Activated naive CD8-positive, alpha-beta T cell treated with anti-CD3 and anti-CD28 coated beads, Interleukin-2, amount 10 ng/mL, durations not matched to agents 7 days and 5 days (primary cell): Measurements from ENCODE around the gene AURKB. TPM values are rescaled to one million over a fixed set of nuclear protein-coding genes. Genes with fewer than 3 reads are reported as not detected.

Experiments used
- ATAC-seq: fragments of 150-1000 bp; cut with Tn5 transposase; one replicate; pipeline ENCODE4 v1.10.0; 2021; ENCODE audit warnings: low read depth, moderate library complexity
- POLR2A ChIA-PET: fragments of 350-600 bp; sonication (Branson Sonifier 250); formaldehyde crosslinking; loops from one replicate; lab custom pipeline; 2021; ENCODE audit warnings: antibody characterized with exemption; lab: Charles Lee
- DNase-seq: peaks from one replicate; pipeline ENCODE4 v3.0.0; 2021
- H3K27ac Mint-ChIP-seq: one replicate; pipeline ENCODE4 v1.8.0; 2022; ENCODE audit warnings: mild to moderate bottlenecking, mixed read lengths
- H3K27me3 Mint-ChIP-seq: one replicate; pipeline ENCODE4 v1.8.0; 2022; ENCODE audit warnings: mild to moderate bottlenecking, moderate library complexity, mixed read lengths
- H3K36me3 Mint-ChIP-seq: one replicate; pipeline ENCODE4 v1.8.0; 2021; ENCODE audit warnings: mild to moderate bottlenecking, mixed read lengths
- H3K4me1 Mint-ChIP-seq: one replicate; pipeline ENCODE4 v1.8.0; 2021; ENCODE audit warnings: mixed read lengths
- H3K4me3 Mint-ChIP-seq: one replicate; pipeline ENCODE4 v1.8.0; 2022; ENCODE audit warnings: mild to moderate bottlenecking, moderate library complexity, mixed read lengths
- H3K9me3 Mint-ChIP-seq: one replicate; pipeline ENCODE4 v1.8.0; 2021; ENCODE audit warnings: mixed read lengths
- total RNA-seq, 2 experiments: library from RNA; stranded (reverse); gene quantifications; one replicate each; pipeline ENCODE4 v1.2.3, GENCODE V29; 2021

The AURKB gene
- total RNA-seq, 2 experiments from 2014 or later, result 128 to 152 TPM

GRCh38 chr17:8161289-8162232 is 48.8 kb downstream of the AURKB start:
- POLR2A ChIA-PET, result interaction anchor here (0.6 to 14.8 kb wide), 4 partner anchors 9 to 18 kb away, joined by 3 to 384 read pairs (median 4); partner anchors contain the start of gene PER1
- H3K36me3 Mint-ChIP-seq, result peaks cover 23% of the 10 kb centered on the region
- H3K4me3 Mint-ChIP-seq, result peak overlapping the region; percentile 87
- no peaks in the 10 kb centered on the region for H3K27me3 Mint-ChIP-seq
- H3K9me3 Mint-ChIP-seq, result no peaks in the 10 kb centered on the region
- DNase-seq (no peak), ATAC-seq (no peak)
- peaks cover 45% of the 10 kb centered on the region for H3K4me1 Mint-ChIP-seq
- H3K27ac Mint-ChIP-seq, result peak overlapping the region; percentile 86

GRCh38 chr17:8160741-8161221 is 49.6 kb downstream of the AURKB start:
- H3K4me1 Mint-ChIP-seq, result peaks cover 45% of the 10 kb centered on the region
- H3K36me3 Mint-ChIP-seq, result peaks cover 23% of the 10 kb centered on the region
- H3K27me3 Mint-ChIP-seq, result no peaks in the 10 kb centered on the region
- DNase-seq (no peak), ATAC-seq (no peak)
- POLR2A ChIA-PET, result interaction anchor here (1.3 to 14.8 kb wide), 3 partner anchors 8 to 11 kb away, joined by 3 to 384 read pairs (median 4); partner anchors contain the start of gene PER1
- peak overlapping the region; percentile 86 for H3K27ac Mint-ChIP-seq
- H3K9me3 Mint-ChIP-seq, result no peaks in the 10 kb centered on the region
- H3K4me3 Mint-ChIP-seq, result peak overlapping the region; percentile 87

- Mint-ChIP-seq H3K27ac (peak overlapping the region; percentile 86), H3K27me3 (no peaks in the 10 kb centered on the region), H3K4me1 (peaks cover 49% of the 10 kb centered on the region), H3K36me3 (peaks cover 23% of the 10 kb centered on the region), H3K9me3 (no peaks in the 10 kb centered on the region), H3K4me3 (peak overlapping the region; percentile 87)
- POLR2A ChIA-PET, result interaction anchor here (1.2 to 14.8 kb wide), 2 partner anchors 12 to 22 kb away, joined by 4 to 384 read pairs; no protein-coding TSS in a partner anchor
- ATAC-seq (no peak), DNase-seq (no peak)
Observed at GRCh38 chr17:8160224-8160577, 50.2 kb downstream of the AURKB start.

- peaks cover 49% of the 10 kb centered on the region for H3K4me1 Mint-ChIP-seq
- POLR2A ChIA-PET, result interaction anchor here (1.2 to 14.8 kb wide), 4 partner anchors 12 to 88 kb away, joined by 4 to 384 read pairs (median 9); partner anchors contain the start of genes AURKB and CTC1
- ATAC-seq, result no peak
- DNase-seq, result no peak
- H3K9me3 Mint-ChIP-seq, result no peaks in the 10 kb centered on the region
- H3K27ac Mint-ChIP-seq, result peak overlapping the region; percentile 67
- H3K4me3 Mint-ChIP-seq, result peak overlapping the region; percentile 48
- no peaks in the 10 kb centered on the region for H3K27me3 Mint-ChIP-seq
- peaks cover 21% of the 10 kb centered on the region for H3K36me3 Mint-ChIP-seq
Observed at GRCh38 chr17:8159459-8160223, 50.7 kb downstream of the AURKB start.

- peak overlapping the region; percentile 87 for H3K27ac Mint-ChIP-seq
- DNase-seq, result no peak
- no peak for ATAC-seq
- H3K4me3 Mint-ChIP-seq, result peak overlapping the region; percentile 67
- no peaks in the 10 kb centered on the region for H3K9me3 Mint-ChIP-seq
- no peaks in the 10 kb centered on the region for H3K27me3 Mint-ChIP-seq
- peaks cover 21% of the 10 kb centered on the region for H3K36me3 Mint-ChIP-seq
- POLR2A ChIA-PET, result interaction anchor here (0.8 to 14.8 kb wide), 6 partner anchors 13 to 88 kb away, joined by 3 to 384 read pairs (median 6); partner anchors contain the start of genes AURKB, CTC1 and HES7
- peaks cover 48% of the 10 kb centered on the region for H3K4me1 Mint-ChIP-seq
Observed at GRCh38 chr17:8159032-8159400, 51.4 kb downstream of the AURKB start.

GRCh38 chr17:8158267-8159031 is 51.9 kb downstream of the AURKB start:
- Mint-ChIP-seq H3K27me3 (no peaks in the 10 kb centered on the region), H3K4me1 (peaks cover 48% of the 10 kb centered on the region), H3K36me3 (peaks cover 21% of the 10 kb centered on the region), H3K9me3 (no peaks in the 10 kb centered on the region), H3K4me3 (peak overlapping the region; percentile 67), H3K27ac (peak overlapping the region; percentile 87)
- ATAC-seq, result peak; percentile 4
- POLR2A ChIA-PET, result interaction anchor here (0.8 to 14.8 kb wide), 6 partner anchors 14 to 89 kb away, joined by 3 to 384 read pairs (median 6); partner anchors contain the start of genes AURKB, CTC1 and HES7
- peak; percentile 84 for DNase-seq

GRCh38 chr17:8156246-8156992 is 54.0 kb downstream of the AURKB start:
- ATAC-seq, result peak; percentile 77
- Mint-ChIP-seq H3K27ac (no peak overlapping the region), H3K4me3 (no peak overlapping the region), H3K36me3 (peaks cover 16% of the 10 kb centered on the region), H3K27me3 (no peaks in the 10 kb centered on the region), H3K9me3 (no peaks in the 10 kb centered on the region), H3K4me1 (peaks cover 54% of the 10 kb centered on the region)
- DNase-seq, result peak; percentile 99
- POLR2A ChIA-PET, result interaction anchor here (0.6 to 14.8 kb wide), 22 partner anchors 8 to 470 kb away, joined by 3 to 384 read pairs (median 4); partner anchors contain the start of genes BORCS6, CNTROB, CTC1 and TMEM107

GRCh38 chr17:8155996-8156245 is 54.5 kb downstream of the AURKB start:
- Mint-ChIP-seq H3K9me3 (no peaks in the 10 kb centered on the region), H3K27ac (no peak overlapping the region), H3K27me3 (no peaks in the 10 kb centered on the region), H3K36me3 (peaks cover 11% of the 10 kb centered on the region), H3K4me3 (no peak overlapping the region), H3K4me1 (peaks cover 49% of the 10 kb centered on the region)
- no peak for DNase-seq
- POLR2A ChIA-PET, result interaction anchor here (0.6 to 14.8 kb wide), 14 partner anchors 8 to 224 kb away, joined by 3 to 384 read pairs (median 4); partner anchors contain the start of genes BORCS6, CNTROB, CTC1 and TMEM107
- ATAC-seq, result no peak

GRCh38 chr17:8155231-8155995 is 55.0 kb downstream of the AURKB start:
- Mint-ChIP-seq H3K27me3 (no peaks in the 10 kb centered on the region), H3K4me1 (peaks cover 46% of the 10 kb centered on the region), H3K27ac (no peak overlapping the region), H3K9me3 (no peaks in the 10 kb centered on the region), H3K4me3 (no peak overlapping the region), H3K36me3 (peaks cover 7% of the 10 kb centered on the region)
- no peak for DNase-seq
- ATAC-seq, result no peak
- POLR2A ChIA-PET, result interaction anchor here (1.0 to 14.8 kb wide), 10 partner anchors 9 to 224 kb away, joined by 3 to 384 read pairs (median 6); partner anchors contain the start of genes BORCS6, CNTROB, CTC1 and TMEM107
